Measurements from ENCODE around the gene NR4A3. TPM values are rescaled to one million over a fixed set of nuclear protein-coding genes. Genes with fewer than 3 reads are reported as not detected.
A peak's percentile ranks its signal among the peaks of the same experiment; 100 is the strongest.

Gene NR4A3
- total and polyA plus RNA-seq, 10 of the 15 experiments (the other 5 are each of a cell fraction or from before 2014, with no cell fraction given) = 0.04 to 2.1 (median 0.64) TPM; not detected in 1

DNA sequence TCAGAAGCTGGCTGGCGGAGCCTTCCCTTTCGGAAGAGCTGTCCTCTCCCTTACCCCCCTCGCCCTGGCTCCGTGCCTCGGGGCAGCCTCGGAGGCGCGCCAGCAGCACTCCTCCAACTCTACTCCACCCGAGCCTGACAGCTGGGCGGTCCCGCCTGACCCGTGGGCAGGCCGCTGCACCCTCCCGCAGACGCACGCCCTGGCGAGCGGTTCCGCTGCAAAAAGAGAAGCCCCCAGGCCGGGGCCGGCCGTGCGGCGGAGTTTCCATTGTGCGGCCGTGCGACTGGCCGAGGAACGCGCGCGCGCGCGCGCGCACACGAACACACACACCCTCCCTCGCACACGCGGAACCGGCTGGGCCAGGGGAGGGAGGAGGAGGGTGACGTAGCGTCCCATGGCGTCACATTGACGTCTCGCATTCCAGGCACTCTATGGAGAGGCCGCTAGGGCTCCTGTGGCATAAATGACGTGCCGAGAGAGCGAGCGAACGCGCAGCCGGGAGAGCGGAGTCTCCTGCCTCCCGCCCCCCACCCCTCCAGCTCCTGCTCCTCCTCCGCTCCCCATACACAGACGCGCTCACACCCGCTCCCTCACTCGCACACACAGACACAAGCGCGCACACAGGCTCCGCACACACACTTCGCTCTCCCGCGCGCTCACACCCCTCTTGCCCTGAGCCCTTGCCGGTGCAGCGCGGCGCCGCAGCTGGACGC lies at the start of gene NR4A3 (continued):
- TF ChIP-seq SREBF2 (IDR thresholded peaks at IDR 0.05; ENCODE audit: low read length) (no peak), USF1 (IDR thresholded peaks at IDR 0.05; ENCODE audit: borderline replicate concordance, extremely low read length, insufficient read depth, low read depth, low read length) (no peak), CEBPB (IDR thresholded peaks at IDR 0.05; ENCODE audit: borderline replicate concordance in 1 of 2, low read depth in 2 of 2, low read length in 2 of 2) (no peak), STAT1 (conservative IDR thresholded peaks at IDR 0.05) (no peak), KLF5 (IDR thresholded peaks at IDR 0.05; ENCODE audit: partially characterized antibody) (no peak), ZNF217 (IDR thresholded peaks at IDR 0.05) (no peak), ZNF384 (IDR thresholded peaks at IDR 0.05; ENCODE audit: borderline replicate concordance, low read depth, low read length) (no peak), SKIL (IDR thresholded peaks at IDR 0.05; ENCODE audit: low read depth, poor library complexity, severe bottlenecking) (no peak), KAT2A (conservative IDR thresholded peaks at IDR 0.05; ENCODE audit: control insufficient read depth, low read depth, low read length) (no peak), POLR2AphosphoS5 (IDR thresholded peaks at IDR 0.05; ENCODE audit: low read length) (peak; percentile 66), CREB1 (IDR thresholded peaks at IDR 0.05; ENCODE audit: low read depth) (no peak), KDM1A (IDR thresholded peaks at IDR 0.05; ENCODE audit: borderline replicate concordance) (no peak), YBX1 (IDR thresholded peaks at IDR 0.05) (no peak), ETV6 (conservative IDR thresholded peaks at IDR 0.05 in 1 of 2, IDR thresholded peaks at IDR 0.05 in 1 of 2; ENCODE audit: borderline replicate concordance in 1 of 2, low read depth in 1 of 2) (0 out of 4 replicates have a peak, but pooled peaks of 1 of the 2 experiments have one; percentile 13), BCL11A (IDR thresholded peaks at IDR 0.05; ENCODE audit: low read depth, low read length) (no peak), NBN (IDR thresholded peaks at IDR 0.05) (peak; percentile 86), JUNB (IDR thresholded peaks at IDR 0.05) (no peak), SREBF1 (IDR thresholded peaks at IDR 0.05; ENCODE audit: low read length) (no peak), ZNF274 (IDR thresholded peaks at IDR 0.05; ENCODE audit: insufficient read depth, insufficient read length) (no peak), POLR2A (IDR thresholded peaks at IDR 0.05; ENCODE audit: low read depth, low read length) (peak; percentile 64), ZBED1 (IDR thresholded peaks at IDR 0.05; ENCODE audit: borderline replicate concordance) (no peak), WRNIP1 (IDR thresholded peaks at IDR 0.05; ENCODE audit: borderline replicate concordance, low read depth, low read length) (no peak), SMC3 (IDR thresholded peaks at IDR 0.05; ENCODE audit: borderline replicate concordance, low read length) (no peak), NKRF (conservative IDR thresholded peaks at IDR 0.05) (no peak; the same call in 1 of the 2 replicates), CBX5 (IDR thresholded peaks at IDR 0.05; ENCODE audit: low read depth) (no peak)
- TF ChIP-seq, protein P1, sequence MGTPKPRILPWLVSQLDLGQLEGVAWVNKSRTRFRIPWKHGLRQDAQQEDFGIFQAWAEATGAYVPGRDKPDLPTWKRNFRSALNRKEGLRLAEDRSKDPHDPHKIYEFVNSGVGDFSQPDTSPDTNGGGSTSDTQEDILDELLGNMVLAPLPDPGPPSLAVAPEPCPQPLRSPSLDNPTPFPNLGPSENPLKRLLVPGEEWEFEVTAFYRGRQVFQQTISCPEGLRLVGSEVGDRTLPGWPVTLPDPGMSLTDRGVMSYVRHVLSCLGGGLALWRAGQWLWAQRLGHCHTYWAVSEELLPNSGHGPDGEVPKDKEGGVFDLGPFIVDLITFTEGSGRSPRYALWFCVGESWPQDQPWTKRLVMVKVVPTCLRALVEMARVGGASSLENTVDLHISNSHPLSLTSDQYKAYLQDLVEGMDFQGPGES (IDR thresholded peaks at IDR 0.05) = no peak

All from GM12878 (cell line).